Measurements from ENCODE around the gene HNRNPUL1.

The HNRNPUL1 gene

DNA sequence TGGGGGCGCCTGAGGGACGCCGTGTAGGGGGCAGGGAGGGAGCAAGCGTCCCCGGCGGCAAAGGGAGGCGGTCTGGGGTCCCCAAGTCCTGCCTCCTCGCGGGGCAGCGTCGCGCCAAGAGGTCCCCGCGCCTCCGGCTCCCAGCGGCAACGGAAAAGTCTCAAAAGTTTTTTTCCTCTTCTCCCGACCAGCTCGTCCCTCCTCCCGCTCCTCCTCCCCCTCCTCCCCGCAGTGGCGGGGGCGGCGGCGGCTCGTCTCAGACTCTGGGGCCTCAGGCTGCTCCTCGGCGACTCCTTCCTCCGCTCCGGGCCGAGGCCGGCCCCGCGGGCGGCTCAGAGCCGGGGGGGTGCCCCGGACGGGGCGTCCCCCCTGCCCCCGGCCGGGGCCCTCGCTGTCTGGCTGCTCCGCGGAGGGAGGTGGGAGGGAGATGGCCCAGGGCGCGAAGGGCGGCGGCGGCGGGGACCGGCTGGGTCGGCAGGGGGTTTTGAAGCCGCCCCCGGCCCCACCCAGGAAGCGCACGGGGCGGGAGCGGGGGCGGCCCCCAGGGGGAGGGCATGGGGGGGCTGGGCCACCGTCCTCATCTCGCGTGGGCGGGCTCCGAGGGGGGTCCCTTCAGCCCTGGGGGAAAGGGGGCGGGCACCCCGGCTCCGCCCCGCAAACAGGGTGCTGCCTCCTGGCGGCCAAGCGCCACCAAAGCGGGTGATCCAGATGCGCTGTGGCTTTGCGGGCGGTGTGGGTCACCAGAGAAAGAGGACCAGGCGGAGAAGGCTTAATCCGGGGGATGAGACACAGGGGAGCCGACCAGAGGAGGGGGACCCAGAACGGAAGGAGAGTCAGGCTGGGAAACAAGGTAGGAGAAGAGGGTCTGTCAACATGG is 89.5 kb downstream of the HNRNPUL1 start, which contains the start of gene TGFB1:
Gene TGFB1 (minus strand): TSS at position 457 of the 877 bp plus-strand sequence. CDS start 878 bp downstream, outside the sequence.
- no peaks in the 10 kb centered on the region for H4K20me1 ChIP-seq (ENCODE audit: insufficient read depth, low read length)
- H3K79me2 ChIP-seq (ENCODE audit: low read length), result peaks cover 3% of the 10 kb centered on the region; the same call in 1 of the 2 replicates
- H3K4me1 ChIP-seq (ENCODE audit: low read length), result peaks cover 8% of the 10 kb centered on the region; the same call in 1 of the 2 replicates
- H3K27me3 ChIP-seq (replicated peaks; ENCODE audit: insufficient read depth, low read length), result no peaks in the 10 kb centered on the region
- no peaks in the 10 kb centered on the region for H3K9me2 ChIP-seq (replicated peaks; ENCODE audit: insufficient read depth, low read length)
- H3K9me3 ChIP-seq (replicated peaks; ENCODE audit: insufficient read depth, low read length), result no peaks in the 10 kb centered on the region
- DNase-seq, result peak; percentile 84
- no peaks in the 10 kb centered on the region for H3K36me3 ChIP-seq (replicated peaks; ENCODE audit: insufficient read depth, low read length)
- peak within 1 kb of the TSS; percentile 87 for H2AFZ ChIP-seq (ENCODE audit: low read length)
- H3K4me3 ChIP-seq (ENCODE audit: low read length), result peak within 1 kb of the TSS; percentile 91
- TF ChIP-seq EZH2 (optimal IDR thresholded peaks at IDR 0.05; ENCODE audit: low read depth, low read length), result no peak
- TF ChIP-seq, protein P1, sequence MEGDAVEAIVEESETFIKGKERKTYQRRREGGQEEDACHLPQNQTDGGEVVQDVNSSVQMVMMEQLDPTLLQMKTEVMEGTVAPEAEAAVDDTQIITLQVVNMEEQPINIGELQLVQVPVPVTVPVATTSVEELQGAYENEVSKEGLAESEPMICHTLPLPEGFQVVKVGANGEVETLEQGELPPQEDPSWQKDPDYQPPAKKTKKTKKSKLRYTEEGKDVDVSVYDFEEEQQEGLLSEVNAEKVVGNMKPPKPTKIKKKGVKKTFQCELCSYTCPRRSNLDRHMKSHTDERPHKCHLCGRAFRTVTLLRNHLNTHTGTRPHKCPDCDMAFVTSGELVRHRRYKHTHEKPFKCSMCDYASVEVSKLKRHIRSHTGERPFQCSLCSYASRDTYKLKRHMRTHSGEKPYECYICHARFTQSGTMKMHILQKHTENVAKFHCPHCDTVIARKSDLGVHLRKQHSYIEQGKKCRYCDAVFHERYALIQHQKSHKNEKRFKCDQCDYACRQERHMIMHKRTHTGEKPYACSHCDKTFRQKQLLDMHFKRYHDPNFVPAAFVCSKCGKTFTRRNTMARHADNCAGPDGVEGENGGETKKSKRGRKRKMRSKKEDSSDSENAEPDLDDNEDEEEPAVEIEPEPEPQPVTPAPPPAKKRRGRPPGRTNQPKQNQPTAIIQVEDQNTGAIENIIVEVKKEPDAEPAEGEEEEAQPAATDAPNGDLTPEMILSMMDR (IDR thresholded peaks at IDR 0.05; ENCODE audit: low read length), result peak; percentile 83
- peaks cover 11% of the 10 kb centered on the region for H3F3A ChIP-seq (ENCODE audit: insufficient read depth, low read length)
- H3K9ac ChIP-seq (ENCODE audit: low read length), result peak within 1 kb of the TSS; percentile 67
- peak within 1 kb of the TSS; percentile 96 for H3K4me2 ChIP-seq (ENCODE audit: low read depth, low read length)
- H3K27ac ChIP-seq (ENCODE audit: low read length), result peak within 1 kb of the TSS; percentile 32; the same call in 1 of the 2 replicates

DNA sequence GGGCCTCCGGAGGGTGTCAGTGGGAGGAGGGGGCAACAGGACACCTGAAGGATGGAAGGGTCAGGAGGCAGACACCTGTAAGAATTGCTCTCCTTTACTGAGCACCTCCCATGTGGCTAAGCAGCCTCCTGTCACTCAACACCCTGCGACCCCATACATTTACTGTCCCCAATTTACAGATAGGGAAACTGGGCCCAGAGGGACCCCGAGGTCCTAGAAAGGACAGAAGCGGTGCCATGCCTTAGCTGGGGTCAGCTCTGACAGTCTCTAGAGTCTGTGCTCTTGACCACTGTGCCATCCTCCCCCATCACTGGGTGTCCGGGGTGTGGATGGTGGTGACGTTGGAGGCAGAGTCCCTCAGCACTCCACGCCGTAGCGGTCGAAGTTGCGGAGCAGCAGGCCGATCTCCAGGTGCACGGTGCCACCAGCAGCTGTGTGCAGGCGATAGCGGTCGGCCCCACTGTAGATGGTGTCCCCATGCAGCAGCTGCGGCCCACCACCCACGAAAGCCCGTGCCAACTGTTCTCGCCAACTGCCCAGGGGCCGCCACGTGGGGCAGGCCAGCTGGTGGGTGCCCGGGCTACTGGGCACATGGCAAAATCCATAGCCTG is 90.3 kb downstream of the HNRNPUL1 start:
- Histone ChIP-seq H3K9me3 (replicated peaks; ENCODE audit: insufficient read depth, low read length) (no peaks in the 10 kb centered on the region), H3K4me1 (ENCODE audit: low read length) (peaks cover 5% of the 10 kb centered on the region; the same call in 1 of the 2 replicates), H3F3A (ENCODE audit: insufficient read depth, low read length) (peaks cover 6% of the 10 kb centered on the region; the same call in 1 of the 2 replicates), H4K20me1 (ENCODE audit: insufficient read depth, low read length) (no peaks in the 10 kb centered on the region), H3K27ac (ENCODE audit: low read length) (no peak overlapping the region; the same call in 1 of the 2 replicates), H3K79me2 (ENCODE audit: low read length) (peaks cover 3% of the 10 kb centered on the region; the same call in 1 of the 2 replicates), H3K9ac (ENCODE audit: low read length) (no peak overlapping the region; the same call in 1 of the 2 replicates), H2AFZ (ENCODE audit: low read length) (no peak overlapping the region), H3K9me2 (replicated peaks; ENCODE audit: insufficient read depth, low read length) (no peaks in the 10 kb centered on the region), H3K4me2 (ENCODE audit: low read depth, low read length) (peak overlapping the region; percentile 96; the same call in 1 of the 2 replicates), H3K36me3 (replicated peaks; ENCODE audit: insufficient read depth, low read length) (no peaks in the 10 kb centered on the region), H3K27me3 (replicated peaks; ENCODE audit: insufficient read depth, low read length) (no peaks in the 10 kb centered on the region), H3K4me3 (ENCODE audit: low read length) (peak overlapping the region; percentile 91)
- TF ChIP-seq EZH2phosphoT487 (IDR thresholded peaks at IDR 0.05; ENCODE audit: low read length) (no peak), EZH2 (optimal IDR thresholded peaks at IDR 0.05; ENCODE audit: low read depth, low read length) (no peak)
- TF ChIP-seq, protein P1 (IDR thresholded peaks at IDR 0.05; ENCODE audit: low read length), result no peak
- DNase-seq, result no peak

DNA sequence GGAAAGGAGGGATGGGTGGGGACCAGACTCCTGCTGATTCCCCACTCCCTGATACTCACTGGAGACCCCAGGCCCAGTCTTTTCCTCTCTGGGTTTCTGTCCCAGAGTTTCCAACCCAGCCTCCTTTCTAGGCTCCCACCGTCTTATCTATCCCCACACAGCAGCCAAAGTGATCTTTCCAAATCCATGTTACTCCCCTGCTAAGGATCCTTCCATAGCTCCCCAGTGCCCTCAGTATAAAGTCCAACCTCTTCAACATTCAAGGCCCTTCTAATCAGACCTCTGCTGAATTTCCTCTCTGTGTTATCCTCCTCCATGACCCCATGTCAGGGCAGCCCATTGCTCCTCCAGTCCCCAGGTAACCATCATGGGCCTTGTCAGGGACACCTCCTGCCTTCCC is 90.9 kb downstream of the HNRNPUL1 start:
- H3K79me2 ChIP-seq (ENCODE audit: low read length), result peaks cover 3% of the 10 kb centered on the region; the same call in 1 of the 2 replicates
- no peak overlapping the region for H3K4me2 ChIP-seq (ENCODE audit: low read depth, low read length)
- H3K36me3 ChIP-seq (replicated peaks; ENCODE audit: insufficient read depth, low read length), result no peaks in the 10 kb centered on the region
- H3K9ac ChIP-seq (ENCODE audit: low read length), result no peak overlapping the region
- TF ChIP-seq, protein P1 (IDR thresholded peaks at IDR 0.05; ENCODE audit: low read length), result no peak
- no peak for TF ChIP-seq EZH2phosphoT487 (IDR thresholded peaks at IDR 0.05; ENCODE audit: low read length)
- TF ChIP-seq EZH2 (optimal IDR thresholded peaks at IDR 0.05; ENCODE audit: low read depth, low read length), result no peak
- DNase-seq, result no peak
- H3K27ac ChIP-seq (ENCODE audit: low read length), result no peak overlapping the region
- H2AFZ ChIP-seq (ENCODE audit: low read length), result no peak overlapping the region
- no peaks in the 10 kb centered on the region for H4K20me1 ChIP-seq (ENCODE audit: insufficient read depth, low read length)
- no peak overlapping the region for H3K4me3 ChIP-seq (ENCODE audit: low read length)
- H3K9me3 ChIP-seq (replicated peaks; ENCODE audit: insufficient read depth, low read length), result no peaks in the 10 kb centered on the region
- H3F3A ChIP-seq (ENCODE audit: insufficient read depth, low read length), result peaks cover 6% of the 10 kb centered on the region; the same call in 1 of the 2 replicates
- H3K4me1 ChIP-seq (ENCODE audit: low read length), result peaks cover 5% of the 10 kb centered on the region; the same call in 1 of the 2 replicates
- no peaks in the 10 kb centered on the region for H3K27me3 ChIP-seq (replicated peaks; ENCODE audit: insufficient read depth, low read length)
- H3K9me2 ChIP-seq (replicated peaks; ENCODE audit: insufficient read depth, low read length), result no peaks in the 10 kb centered on the region

Data from MM.1S (cell line).